Stimulated activated CD8-positive, alpha-beta memory T cell treated with anti-CD3 and anti-CD28 coated beads, Interleukin-7, amount 100 ng/mL, for 48 hours (primary cell): ENCODE results near the gene OXT.

Experiments used
- DNase-seq, 2 donors: peaks; one replicate each; pipeline ENCODE4 v3.0.0-alpha.2; 2020; ENCODE audit warnings: low read depth in 1 of 2; ENCODE audit errors: extremely low read depth in 1 of 2

Gene OXT

DNA sequence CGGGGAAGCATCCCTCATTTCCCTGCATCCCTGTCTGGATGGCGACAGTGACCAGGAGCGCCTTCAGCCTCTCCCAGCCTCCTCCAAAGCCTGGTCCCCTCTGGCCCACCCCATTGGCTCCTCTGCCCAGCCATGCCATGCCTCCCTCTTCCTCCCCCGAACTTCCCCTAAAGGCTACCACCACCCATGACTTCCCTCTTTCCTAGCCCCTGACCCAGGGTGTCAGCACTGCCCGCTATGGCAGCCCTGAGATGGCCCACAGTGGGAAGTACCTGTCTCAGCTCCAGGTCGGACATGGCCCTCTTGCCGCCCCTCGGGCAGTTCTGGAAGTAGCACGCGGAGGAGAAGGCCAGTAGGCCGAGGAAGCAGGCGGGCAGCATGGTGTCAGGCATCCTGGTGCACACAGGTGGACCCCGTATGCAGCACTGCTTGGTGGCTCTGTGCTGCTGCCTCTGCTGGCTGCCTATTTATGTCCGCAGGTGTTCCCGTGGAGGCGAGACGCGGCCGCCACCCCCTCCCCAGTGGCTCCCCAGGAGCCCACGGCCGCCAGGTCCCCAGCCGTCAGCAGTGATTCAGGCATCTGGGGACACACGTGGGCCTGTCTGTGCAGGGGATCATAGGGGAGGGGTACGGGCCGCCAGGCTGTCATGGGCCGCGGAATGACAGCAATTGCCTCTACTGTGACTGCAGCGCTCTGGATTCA, 13.0 kb downstream of the OXT start, which contains the start of gene AVP:
AVP (minus strand) TSS at position 442 of the 703 bp plus-strand sequence; CDS start at position 392, 50 bp downstream.
- DNase-seq: no peak

DNA sequence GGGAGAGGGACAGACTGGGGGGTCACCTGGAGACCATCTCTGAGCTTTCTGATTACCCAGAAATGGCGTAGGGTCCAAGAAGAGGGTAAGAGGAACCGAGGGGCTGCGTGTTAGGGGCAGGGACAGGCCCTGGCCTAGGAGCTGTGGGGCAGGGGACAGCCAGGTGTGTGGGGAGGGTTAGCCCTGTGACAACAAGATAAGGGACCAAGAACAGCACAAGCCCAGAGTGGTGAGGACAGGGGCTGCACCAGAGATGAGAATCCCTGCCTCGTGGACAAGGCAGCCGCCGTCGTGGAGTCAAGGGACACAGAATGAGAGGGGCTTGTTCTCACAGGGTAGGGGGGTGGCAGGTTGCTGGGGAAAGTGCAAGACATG, 13.6 kb downstream of the OXT start:
- no peak for DNase-seq

DNA sequence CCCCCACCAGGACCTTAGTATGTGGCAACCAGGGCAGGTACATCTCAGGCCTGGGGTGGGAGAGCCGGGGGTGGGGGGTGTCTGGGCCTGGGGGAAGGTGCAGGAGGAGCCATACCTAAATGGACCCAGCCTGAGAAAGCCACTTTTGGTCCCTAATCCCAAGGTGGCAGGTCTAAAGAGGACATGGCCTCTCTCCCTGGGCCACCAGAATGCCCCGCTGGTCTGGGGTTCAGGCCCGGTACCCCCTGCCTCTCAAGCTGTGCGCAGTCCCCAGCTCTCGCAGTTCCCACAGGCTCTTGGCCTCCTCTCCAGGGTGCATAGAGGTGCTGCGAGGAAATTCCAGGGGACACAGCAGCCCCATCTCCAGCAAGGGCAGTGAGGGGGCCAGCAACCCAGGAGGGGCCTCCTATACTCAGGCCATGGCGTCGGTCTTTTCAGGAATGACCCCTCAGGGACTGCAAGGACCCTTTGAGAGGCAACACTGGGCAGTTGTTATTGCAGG, 14.2 kb downstream of the OXT start:
- no peak for DNase-seq

DNA sequence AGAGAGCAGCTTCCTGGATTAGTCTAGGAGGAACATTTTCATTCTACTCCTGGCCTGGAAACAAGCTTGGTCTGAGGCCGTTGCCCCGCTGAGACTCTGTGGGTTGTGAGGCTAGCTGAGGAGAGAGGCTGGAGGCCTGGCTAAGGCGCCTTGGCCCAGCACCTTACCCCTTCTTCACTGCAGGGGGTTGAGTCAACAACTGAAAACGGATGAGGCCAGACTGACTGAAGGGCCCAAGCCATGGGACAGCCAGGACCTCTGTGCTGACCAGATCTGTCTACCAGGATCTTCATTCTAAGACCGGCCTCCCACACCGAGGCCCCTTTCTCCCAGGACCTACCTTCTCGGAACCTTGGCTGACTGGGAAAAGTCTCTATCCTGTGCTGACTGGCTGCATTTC, 16.6 kb downstream of the OXT start:
- DNase-seq: no peak

DNA sequence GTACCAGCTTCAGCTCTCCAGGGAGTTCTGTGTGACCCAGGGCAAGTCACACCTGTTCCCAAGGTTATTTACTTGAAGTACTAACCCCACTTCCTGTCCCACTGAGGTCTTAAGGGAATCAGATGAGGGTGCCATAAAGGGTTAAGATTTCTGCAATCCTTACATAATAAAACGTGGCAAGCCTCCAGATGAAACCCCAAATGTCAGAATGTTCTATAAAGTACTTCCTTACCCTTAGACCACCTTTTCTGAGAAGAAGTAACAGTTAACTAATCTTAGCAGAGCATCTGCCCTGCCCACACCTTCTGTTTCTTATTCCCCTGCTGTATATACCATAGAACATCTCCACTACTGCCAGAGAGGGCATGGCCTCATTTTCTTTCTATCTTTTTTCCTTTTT, 19.1 kb downstream of the OXT start:
- no peak for DNase-seq

DNA sequence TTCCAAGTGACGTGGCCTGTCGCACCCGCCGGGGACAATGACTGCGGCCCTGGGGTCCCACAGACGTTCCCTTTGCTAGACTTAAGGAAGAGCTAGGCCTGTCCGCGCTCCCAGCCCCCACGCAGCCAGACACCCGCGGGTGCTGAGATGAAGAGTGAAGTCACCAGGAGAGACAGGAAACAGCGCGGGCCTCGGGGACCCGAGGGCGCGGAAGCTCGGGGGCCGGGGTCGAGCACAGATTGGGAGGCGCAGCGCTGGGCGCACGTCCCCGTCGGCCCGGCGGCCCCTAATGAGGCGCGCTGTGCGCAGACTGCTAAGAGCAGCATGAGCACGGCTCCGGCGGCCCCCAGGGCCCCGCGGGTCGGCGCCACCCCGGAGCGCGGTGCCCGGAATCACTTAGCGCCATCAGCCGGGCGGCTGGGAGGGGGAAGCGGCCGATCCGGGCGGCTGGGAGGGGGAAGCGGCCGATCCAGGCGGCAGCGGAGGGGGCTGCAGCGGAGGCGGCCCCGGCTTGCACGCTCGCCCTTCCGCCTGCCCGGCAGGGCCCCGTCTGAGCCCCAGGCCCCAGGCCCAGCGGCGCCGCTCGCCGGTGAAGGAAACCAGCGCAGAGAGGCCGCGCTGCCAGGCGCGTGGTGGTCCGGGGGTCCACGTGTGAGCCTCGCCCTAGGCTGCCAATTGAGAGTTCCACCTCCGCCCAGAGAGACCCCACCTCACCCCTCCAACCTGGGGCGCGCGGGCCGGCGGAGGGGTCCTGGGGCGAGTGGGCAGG, 21.4 kb downstream of the OXT start:
- DNase-seq: no peak

DNA sequence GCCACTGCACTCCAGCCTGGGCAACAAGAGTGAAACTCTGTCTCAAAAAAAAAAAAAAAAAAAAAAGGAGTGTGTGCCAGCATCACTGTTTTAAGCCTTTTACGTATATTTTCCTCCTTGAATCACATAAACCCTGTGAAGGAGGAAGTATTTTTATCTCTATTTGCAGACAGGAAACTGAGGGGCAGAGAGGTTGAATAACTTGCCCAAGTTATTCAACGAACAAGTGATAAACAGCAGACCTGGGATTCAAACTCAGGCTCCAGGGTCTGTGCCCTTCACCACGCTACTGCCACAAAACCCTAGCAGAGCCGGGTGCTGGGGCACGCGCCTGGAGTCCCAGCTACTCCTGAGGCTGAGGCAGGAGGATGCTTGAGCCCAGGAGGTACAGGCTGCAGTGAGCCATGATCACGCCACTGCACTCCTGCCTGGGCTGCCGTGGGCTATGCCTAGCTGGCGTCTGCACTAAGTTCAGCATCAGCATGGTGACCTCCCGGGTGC, 22.5 kb downstream of the OXT start:
- no peak for DNase-seq

DNA sequence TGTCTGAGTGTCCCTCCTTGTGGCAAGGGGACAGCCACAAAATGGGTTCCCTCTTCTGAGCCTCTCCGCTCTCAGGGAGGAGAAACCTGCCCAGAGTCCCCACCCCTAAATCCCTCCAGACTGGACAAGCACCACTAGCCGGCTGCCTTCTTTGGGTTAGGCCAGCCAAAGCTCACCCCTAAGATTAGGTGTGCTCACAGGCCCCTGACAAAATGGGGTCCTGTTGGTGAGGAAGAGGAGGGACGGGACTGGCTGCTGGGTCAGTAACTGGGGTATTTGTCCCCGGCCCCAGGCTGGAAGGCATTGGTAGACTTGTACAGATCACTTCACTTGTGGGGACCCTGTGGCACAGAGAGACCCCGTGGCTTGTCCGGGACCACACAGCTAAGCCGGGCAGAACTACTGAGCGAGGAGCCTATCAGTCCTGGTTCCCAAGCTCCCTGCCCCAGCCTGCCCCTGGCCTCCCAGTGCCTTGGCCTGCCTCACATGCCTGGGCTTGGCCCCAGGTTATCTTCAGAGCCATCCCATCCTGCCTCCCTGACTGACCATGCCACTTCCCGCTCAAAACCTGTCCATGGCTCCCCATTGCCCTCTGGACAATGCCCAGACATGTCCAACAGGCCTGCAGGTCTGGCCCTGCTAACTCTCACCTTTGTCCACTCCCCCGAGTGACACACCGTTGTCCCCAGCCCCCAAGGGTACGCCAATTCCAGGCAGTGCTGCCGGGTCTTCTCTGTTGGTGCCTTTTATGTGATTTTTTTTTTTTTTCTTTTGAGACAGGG, 23.6 kb downstream of the OXT start:
- DNase-seq: no peak

DNA sequence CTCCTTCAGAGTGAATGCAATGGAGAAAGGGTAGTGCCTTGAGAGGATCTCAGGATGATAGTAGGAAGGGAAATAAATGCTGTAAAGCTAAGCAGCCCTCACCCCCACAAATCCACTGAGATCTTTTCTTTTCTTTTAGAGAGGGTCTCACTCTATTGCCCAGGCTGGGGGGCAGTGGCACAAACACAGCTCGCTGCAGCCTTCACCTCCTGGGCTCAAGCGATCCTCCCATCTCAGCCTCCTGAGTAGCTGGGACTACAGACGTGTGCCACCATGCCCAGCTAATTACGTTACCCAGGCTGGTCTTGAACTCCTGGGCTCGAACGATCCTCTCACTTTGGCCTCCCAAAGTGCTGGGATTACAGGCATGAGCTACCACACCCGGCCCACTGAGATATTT, 29.1 kb downstream of the OXT start:
- no peak for DNase-seq

DNA sequence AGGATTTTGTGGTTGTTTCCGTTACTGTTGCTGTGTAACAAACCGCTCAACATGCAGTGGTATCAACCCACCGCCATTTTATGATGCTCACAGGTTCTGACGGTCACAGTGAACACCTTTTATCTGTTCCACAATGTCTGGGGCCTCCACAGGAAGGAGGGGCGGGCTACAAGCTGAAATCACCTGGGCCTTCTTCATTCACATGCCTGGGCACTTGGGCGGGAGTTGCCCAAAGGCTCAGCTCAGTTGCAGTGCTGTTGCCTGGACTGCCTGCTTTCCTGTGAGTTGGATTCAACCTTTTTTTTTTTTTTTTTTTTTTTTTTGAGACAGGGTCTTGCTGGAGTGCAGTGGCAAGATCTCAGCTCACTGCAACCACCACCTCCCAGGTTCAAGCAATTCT, 29.8 kb downstream of the OXT start:
- DNase-seq: no peak

DNA sequence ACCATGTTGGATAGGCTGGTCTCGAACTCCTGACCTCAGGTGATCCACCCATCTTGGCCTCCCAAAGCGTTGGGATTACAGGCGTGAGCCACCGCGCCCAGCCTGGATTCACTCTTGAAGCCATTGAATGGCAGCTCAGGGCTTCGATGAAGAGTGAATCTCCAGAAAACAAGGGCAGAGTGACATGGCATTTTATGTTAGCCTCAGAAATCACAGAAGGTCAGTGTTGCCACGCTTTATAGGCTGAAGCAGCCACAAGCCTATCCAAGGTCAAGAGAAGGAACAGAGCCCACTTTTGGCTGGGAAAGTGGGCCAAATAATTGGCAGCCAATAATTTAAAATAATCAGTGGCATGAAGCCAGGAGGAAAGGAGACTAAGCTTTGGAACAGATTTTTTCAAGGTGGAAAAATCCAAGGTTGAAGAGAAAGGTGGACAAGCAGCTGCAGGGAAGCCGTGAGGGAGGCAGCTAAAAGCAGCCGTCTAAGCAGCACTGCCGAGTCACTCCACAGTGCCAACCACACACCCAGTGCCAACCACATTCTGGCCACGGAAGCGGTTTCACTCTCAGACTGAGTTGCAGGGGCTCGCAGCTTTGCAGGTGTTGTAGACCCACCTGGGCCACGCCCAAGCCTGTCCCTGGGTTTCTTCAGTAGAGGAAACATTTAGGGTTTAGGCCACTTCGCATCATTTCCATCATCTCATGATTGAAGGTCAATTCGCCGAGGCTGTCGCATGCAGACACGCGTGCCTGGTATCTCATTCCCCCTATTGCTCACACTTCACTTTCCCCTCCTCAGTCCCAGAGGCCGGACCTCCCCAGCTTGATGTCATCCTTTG, 30.5 kb downstream of the OXT start:
- DNase-seq: peak; percentile 47 to 72

DNA sequence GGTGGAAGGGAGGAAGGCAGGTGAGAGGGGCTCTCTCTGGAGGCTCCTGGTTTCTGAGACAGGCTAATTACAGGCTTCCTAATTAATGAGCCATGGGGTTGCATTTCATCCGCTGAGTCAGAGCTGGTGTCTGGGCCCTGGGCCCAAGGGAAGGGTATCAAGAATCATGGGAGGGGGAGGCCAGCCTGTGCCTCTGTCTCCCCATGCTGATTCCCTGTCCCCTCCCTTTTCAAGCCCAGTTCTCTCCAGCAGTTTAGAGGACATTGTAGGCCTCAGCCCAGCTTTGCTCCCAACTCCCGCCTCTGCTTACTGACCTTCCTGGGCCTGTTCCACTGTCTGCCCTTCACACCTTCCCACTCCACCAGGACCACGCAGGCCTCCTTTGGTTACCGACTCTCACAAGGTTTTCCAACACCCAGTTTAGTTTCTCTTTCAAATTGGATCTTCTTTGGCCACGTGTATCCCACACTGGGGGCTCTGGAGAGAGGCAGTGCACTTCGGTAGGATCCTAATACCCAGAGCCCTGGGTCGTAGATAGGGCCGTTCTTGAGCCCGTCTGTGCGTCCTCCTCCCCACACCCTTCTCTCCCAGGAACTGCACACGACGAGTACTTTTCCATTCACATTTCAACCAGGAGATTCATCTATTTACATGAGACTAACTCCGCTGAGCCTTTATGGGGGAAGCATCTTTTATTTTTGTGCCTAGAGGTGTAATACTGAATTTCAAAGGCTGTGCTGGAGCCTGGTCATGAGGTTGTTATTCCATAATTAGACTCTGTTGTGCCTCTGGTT, 31.4 kb downstream of the OXT start:
- no peak for DNase-seq

DNA sequence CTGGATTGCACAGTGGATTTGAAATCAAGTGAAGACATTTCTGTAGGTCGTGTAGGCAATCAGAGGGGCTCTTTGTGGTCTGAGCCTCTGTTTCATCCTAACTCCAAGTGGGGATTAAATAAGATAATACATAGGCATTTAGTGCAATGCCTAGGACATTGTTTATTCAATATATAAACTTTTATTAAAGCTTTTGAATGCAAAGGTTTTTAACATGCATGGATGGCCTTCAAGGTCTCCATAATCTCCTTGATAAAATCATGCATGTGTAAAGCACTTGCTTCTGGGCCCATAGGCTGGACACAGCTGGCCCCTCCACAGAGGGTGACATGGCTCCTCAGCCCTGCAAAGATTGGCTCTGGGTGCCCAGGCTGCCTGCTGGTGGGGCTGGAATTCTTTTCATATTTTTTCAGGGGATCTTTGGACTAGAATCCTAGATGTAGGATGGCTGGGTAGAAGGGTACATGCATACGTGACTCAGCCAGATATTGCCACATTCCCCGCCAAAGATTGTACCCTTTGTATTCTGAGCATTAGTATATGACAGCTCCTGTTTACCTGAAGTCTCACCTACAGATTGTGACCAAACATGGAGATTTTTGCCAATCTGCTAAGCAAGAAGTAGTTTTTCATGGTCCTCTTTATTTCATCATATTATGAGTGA, 32.1 kb downstream of the OXT start:
- no peak for DNase-seq

DNA sequence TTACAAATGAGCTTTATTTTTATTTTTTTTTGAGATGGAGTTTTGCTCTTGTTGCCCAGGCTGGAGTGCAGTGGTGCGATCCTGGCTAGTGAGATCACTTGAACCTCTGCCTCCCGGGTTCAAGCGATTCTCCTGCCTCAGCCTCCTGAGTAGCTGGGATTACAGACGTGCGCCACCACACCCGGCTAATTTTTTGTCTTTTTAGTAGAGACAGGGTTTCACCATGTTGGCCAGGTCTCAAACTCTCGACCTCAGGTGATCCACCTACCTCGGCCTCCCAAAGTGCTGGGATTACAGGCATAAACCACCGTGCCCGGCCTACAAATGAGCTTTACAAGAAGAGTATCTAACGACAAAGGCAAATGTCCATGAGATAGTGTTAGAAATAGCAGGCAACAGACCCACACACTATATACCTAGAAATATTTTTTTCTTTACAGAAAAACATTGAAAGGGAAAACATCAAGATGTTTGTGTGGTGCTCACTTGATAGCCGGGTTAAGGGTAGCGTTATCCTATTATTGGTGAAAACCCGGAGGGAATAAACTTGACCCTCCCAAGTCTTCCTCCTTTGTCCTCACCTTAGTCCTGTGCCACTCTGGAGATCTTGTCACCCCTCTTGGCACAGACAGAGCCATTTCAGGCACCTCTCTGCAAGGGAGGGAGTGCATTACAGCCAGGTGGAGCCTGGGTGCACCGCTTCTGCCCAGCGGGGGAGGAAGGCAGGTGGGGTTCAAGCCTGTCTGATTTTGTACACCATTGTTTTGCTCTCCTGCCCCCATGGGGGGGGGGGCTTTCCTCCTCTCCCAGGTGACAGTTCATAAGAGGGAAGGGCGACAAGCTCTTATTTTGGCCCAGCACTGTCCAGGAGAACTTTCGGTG, 34.1 kb downstream of the OXT start:
- no peak for DNase-seq

DNA sequence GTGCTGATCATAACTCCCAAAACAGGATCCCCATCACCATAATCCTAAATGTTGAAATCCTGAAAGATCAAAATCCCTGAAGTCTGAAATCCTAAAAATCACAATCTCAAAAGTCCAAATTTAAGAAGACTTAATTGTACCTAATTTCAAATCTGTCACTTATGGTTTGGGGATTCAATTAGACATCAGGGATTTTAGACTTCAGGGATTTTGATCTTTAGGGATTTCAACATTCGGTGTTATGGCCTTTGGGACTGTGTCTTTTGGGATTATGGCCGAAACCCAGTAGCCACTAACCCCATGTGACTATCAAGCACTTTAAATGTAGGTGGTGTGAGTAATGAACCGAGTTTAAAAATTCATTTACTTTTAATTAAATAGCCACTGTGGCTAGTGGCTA, 34.8 kb downstream of the OXT start:
- no peak for DNase-seq

DNA sequence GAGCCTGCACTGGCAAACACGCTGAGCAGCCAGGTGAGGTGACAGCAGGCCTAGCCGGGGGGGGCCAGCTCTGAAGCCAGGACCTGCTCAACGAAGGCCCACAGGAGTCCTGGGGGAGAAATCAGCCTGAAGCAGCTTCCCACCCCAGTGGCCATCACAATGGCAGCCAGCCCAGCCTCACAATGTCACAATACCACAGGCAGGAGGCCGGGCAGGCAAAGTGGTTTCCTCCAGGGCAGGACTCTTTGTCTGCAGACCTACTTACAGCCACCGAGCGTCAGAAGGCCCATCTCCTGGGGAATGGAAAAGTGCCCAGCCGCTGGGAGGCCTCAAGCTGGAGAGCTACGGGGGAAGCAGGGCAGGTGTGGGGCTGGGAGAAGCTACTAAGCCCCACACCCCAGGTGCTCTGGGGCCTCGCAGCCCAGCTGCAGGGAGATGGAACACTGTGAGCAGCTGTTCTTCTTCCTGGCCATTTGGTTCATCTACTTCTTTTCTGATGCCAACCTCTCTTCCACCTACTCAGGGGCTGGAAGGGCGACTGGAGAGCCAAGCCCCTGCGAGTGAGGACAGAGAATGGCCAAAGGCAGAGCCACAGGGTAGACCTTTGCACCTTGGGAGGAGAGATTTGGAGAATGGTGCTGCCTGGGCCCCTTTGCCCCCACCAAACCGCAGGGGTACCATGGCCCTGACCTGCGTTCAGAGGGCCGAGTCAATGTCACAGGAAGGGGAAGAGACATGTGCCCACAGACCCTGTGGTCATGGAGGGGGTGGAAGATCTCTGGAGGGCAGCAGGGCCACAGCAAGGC, 35.4 kb downstream of the OXT start:
- no peak for DNase-seq

DNA sequence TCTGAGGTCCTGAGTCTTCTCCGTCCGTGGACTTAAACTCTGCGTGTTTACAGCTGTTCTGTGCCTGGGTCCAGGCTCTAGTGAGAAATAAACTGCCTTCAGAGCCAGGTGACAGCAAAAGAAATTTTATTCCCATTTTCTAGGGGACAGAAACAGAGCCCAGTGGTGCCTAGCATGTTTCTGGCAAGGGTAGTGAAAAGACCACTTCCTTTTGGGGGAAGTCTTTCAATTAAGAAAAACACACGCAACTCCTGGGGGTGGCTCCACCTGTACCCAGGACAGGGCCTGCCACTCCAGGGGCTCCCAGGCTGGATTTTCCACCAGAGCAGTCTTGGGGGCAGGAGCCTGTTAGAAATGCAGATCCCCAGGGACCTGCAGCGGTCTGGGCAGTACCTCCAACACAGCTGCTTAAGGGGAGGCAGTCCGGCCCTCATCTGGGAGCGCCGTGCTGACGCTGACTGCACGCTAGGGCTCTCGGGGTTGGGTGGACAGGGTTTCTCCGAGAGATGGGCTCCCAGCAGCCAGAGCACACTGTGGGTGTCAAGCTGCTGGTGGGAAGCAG, 36.1 kb downstream of the OXT start:
- no peak for DNase-seq
